ENCODE results near the gene LYST. TPM values are rescaled to one million over a fixed set of nuclear protein-coding genes. Genes with fewer than 3 reads are reported as not detected.

The LYST gene
- total RNA-seq, 4 donors from 2014 or later, result 27.8 to 128 (median 41.3) TPM

DNA sequence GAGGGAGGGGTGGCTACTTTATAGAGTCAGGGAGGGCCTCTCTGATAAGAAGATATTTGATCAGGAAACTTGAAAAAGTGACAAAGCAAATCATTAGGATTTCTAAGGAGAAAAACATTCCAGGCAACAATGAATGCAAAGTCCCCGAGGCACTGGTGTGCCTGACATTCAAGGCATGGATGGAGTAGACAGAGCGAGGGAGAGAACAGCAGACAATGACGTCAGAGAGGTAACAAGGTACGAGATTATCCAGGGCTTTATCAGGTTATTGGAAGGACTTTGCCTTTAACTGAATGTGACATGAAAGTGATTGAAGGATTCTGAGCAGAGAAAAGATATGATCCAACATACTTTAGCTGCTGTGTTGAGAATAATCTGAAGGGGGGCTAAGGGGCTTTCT is 144.7 kb downstream of the LYST start:
- ATAC-seq (ENCODE audit: low FRiP score) (no peak), DNase-seq (ENCODE audit: low spot score) (no peak)

DNA sequence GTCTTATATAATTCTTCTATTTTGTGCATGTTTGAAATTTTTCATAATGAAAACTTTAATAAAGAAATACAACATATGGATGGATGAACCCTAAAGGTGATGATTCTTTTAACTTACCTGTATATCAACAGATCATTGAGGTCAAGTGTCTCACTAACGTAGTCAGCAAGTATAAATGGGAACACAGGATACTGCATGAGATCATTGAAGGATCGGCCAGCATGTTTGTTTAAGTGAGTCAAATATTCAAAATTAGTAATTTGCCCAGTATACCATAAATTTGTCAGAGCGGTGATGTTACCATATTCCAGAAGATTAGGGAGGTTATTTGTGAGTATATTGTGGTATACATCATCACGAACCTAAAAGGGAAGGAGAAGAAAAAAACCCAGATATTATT is 146.2 kb downstream of the LYST start:
- TF ChIP-seq, protein P1, sequence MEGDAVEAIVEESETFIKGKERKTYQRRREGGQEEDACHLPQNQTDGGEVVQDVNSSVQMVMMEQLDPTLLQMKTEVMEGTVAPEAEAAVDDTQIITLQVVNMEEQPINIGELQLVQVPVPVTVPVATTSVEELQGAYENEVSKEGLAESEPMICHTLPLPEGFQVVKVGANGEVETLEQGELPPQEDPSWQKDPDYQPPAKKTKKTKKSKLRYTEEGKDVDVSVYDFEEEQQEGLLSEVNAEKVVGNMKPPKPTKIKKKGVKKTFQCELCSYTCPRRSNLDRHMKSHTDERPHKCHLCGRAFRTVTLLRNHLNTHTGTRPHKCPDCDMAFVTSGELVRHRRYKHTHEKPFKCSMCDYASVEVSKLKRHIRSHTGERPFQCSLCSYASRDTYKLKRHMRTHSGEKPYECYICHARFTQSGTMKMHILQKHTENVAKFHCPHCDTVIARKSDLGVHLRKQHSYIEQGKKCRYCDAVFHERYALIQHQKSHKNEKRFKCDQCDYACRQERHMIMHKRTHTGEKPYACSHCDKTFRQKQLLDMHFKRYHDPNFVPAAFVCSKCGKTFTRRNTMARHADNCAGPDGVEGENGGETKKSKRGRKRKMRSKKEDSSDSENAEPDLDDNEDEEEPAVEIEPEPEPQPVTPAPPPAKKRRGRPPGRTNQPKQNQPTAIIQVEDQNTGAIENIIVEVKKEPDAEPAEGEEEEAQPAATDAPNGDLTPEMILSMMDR (IDR thresholded peaks at IDR 0.05), result no peak
- DNase-seq (ENCODE audit: low spot score), result no peak
- no peak for ATAC-seq (ENCODE audit: low FRiP score)

More for the DNA sequence above, 144.7 kb downstream of the LYST start:
- TF ChIP-seq, protein P1 (IDR thresholded peaks at IDR 0.05), result no peak

DNA sequence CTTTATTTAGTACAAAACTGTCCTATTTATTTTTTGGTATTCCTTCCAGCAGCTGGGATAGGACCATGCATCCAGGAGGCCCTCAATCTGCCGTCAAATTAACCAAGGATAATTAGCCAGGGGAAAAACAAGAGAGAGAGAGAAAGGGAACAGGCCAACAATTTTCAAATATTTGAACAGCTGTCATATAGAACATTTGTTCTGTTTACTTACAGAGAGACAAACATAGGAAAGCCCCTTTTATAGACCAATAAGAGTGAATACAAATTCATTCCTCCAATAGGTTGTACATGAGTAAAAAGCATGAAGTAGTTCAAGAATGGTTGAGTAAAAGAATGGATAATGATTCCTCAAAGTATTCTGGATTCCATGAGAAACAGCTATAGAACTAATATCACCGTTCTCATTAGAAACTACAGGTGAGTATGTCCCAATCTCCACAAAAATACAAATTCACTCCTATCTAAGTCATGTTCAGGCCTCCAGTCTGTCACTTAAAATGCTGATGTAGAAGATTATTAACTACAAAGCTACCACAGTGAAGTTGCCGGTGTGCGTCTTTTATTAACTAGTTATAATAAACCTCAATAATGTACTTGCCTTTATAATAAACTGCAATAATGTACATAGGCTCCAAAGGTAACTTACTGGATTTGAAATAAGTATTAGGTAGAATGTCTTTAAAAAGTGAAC is 152.4 kb downstream of the LYST start:
- TF ChIP-seq, protein P1 (IDR thresholded peaks at IDR 0.05), result no peak
- DNase-seq (ENCODE audit: low spot score) (no peak), ATAC-seq (ENCODE audit: low FRiP score) (no peak)

DNA sequence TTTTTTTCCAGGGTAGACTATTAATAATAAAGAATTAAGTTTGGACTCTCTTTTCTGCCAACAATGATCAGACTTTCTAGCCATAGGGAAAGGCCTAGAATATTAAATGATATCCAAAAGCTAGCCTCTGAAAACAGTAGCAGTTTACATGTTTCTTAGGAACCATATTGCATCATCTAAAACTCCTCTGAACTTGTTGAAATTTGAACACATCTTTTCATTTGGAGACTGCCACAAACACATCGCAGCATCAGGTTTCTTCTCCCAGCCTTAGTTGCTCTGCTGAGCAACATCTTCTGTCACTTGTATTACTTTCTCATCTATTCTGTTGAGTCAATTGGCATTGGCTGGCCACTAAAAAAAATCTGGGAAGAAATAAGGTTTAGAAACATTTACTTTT is 153.9 kb downstream of the LYST start:
- DNase-seq (ENCODE audit: low spot score), result no peak
- no peak for ATAC-seq (ENCODE audit: low FRiP score)
- TF ChIP-seq, protein P1 (IDR thresholded peaks at IDR 0.05), result no peak

DNA sequence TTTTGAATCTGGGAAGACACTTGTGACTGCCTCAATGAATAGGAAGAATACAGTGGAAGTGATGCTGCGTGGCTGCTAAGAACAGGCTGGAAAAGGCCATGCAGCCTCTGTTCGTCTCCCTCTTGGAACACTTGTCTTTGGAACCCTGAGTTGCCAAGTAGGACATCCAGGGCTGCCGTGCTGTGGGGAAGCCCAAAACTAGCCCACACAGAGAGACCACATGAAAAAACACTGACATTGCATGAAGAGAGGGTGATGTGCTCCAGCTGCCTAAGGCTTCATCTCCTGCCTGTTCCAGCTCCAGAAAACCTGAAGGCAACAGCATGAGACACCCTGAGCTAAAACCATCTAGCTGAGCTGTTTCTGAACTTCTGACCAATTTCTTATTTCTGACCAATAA is 156.0 kb downstream of the LYST start:
- ATAC-seq (ENCODE audit: low FRiP score), result no peak

DNA sequence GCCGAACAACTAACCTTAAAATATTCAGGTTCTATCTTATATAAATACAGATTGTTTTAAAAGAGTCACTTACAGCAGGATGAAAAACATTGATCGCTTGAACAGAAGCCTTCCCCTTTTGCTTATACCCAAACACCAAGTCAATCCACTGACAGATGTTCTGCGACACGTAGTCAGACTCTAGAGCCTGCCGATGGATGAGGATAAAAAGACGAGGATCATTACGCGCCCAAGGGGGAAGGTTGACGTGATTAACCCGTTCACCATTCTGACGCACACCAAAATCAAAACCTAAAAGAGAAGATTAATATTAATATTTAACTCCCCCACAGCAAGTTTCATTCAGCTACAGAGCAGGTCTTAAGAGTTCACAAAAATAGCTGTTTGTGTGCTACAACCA is 157.7 kb downstream of the LYST start:
- ATAC-seq (ENCODE audit: low FRiP score) (no peak), DNase-seq (ENCODE audit: low spot score) (no peak)
- TF ChIP-seq, protein P1 (IDR thresholded peaks at IDR 0.05), result no peak

More for the DNA sequence above, 156.0 kb downstream of the LYST start:
- TF ChIP-seq, protein P1 (IDR thresholded peaks at IDR 0.05), result no peak
- DNase-seq (ENCODE audit: low spot score), result no peak

DNA sequence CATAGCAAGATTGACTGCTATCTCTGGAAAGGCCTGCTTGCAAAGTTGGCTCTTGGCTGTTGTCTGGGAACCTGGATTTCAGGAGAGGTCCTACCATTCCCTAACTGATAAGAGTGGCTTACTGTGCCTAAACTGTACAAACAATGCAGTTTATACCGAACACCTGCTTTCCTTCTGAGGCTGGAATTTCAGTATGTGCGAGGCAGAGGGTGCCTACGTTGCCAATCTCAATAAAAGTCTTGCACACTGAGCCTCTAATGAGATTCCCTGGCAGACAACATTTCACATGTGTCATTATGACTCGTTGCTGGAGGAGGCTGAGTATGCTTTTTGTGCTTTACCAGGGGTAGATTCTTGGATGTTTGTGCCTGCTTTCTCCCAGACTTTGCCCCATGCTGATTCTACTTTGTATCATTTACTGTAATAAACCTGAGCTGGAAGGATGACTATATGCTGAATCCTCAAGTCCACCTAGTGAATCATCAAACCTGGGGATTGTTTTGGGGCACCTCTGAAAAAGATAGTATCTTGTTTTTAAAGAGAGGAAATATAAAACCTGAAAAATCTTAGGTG is 158.2 kb downstream of the LYST start:
- ATAC-seq (ENCODE audit: low FRiP score) (no peak), DNase-seq (ENCODE audit: low spot score) (no peak)
- TF ChIP-seq, protein P1 (IDR thresholded peaks at IDR 0.05), result no peak
